ENCODE results near the gene SLAIN1.

Gene SLAIN1

GRCh38 chr13:77752512-77753069 lies 55.1 kb downstream of the SLAIN1 start:
- Mint-ChIP-seq H3K27me3 (no peaks in the 10 kb centered on the region), H3K9me3 (ENCODE audit: low read depth) (no peaks in the 10 kb centered on the region), H3K4me1 (ENCODE audit: low read depth) (peaks cover 19% of the 10 kb centered on the region), H3K27ac (no peak overlapping the region), H3K4me3 (no peak overlapping the region), H3K36me3 (peaks cover 7% of the 10 kb centered on the region)

- H3K4me1 Mint-ChIP-seq (ENCODE audit: low read depth): peaks cover 10% of the 10 kb centered on the region
- no peaks in the 10 kb centered on the region for H3K9me3 Mint-ChIP-seq (ENCODE audit: low read depth)
- peaks cover 47% of the 10 kb centered on the region for H3K36me3 Mint-ChIP-seq
- H3K4me3 Mint-ChIP-seq: no peak overlapping the region
- no peak overlapping the region for H3K27ac Mint-ChIP-seq
- no peaks in the 10 kb centered on the region for H3K27me3 Mint-ChIP-seq
These were observed 63.4 kb downstream of the SLAIN1 start for GRCh38 chr13:77760893-77761292.

- Mint-ChIP-seq H3K4me3 (no peak overlapping the region), H3K4me1 (ENCODE audit: low read depth) (no peaks in the 10 kb centered on the region), H3K36me3 (peaks cover 34% of the 10 kb centered on the region), H3K27ac (no peak overlapping the region), H3K9me3 (ENCODE audit: low read depth) (no peaks in the 10 kb centered on the region), H3K27me3 (no peaks in the 10 kb centered on the region)
These were observed 69.9 kb downstream of the SLAIN1 start for GRCh38 chr13:77767413-77767812.

GRCh38 chr13:77774181-77774580 lies 76.7 kb downstream of the SLAIN1 start:
- H3K9me3 Mint-ChIP-seq (ENCODE audit: low read depth): no peaks in the 10 kb centered on the region
- H3K4me1 Mint-ChIP-seq (ENCODE audit: low read depth): no peaks in the 10 kb centered on the region
- H3K27me3 Mint-ChIP-seq: no peaks in the 10 kb centered on the region
- H3K4me3 Mint-ChIP-seq: no peak overlapping the region
- no peak overlapping the region for H3K27ac Mint-ChIP-seq
- peaks cover under 1% of the 10 kb centered on the region for H3K36me3 Mint-ChIP-seq

GRCh38 chr13:77776704-77777103 lies 79.2 kb downstream of the SLAIN1 start:
- Mint-ChIP-seq H3K4me3 (no peak overlapping the region), H3K4me1 (ENCODE audit: low read depth) (peaks cover 12% of the 10 kb centered on the region), H3K27ac (no peak overlapping the region), H3K27me3 (no peaks in the 10 kb centered on the region), H3K9me3 (ENCODE audit: low read depth) (no peaks in the 10 kb centered on the region), H3K36me3 (no peaks in the 10 kb centered on the region)

GRCh38 chr13:77779552-77780272 lies 82.2 kb downstream of the SLAIN1 start:
- Mint-ChIP-seq H3K9me3 (ENCODE audit: low read depth) (no peaks in the 10 kb centered on the region), H3K4me3 (no peak overlapping the region), H3K27ac (no peak overlapping the region), H3K4me1 (ENCODE audit: low read depth) (peaks cover 12% of the 10 kb centered on the region), H3K36me3 (no peaks in the 10 kb centered on the region), H3K27me3 (no peaks in the 10 kb centered on the region)

- Mint-ChIP-seq H3K27me3 (no peaks in the 10 kb centered on the region), H3K36me3 (no peaks in the 10 kb centered on the region), H3K4me1 (ENCODE audit: low read depth) (peaks cover 12% of the 10 kb centered on the region), H3K4me3 (no peak overlapping the region), H3K9me3 (ENCODE audit: low read depth) (no peaks in the 10 kb centered on the region), H3K27ac (no peak overlapping the region)
These were observed 84.3 kb downstream of the SLAIN1 start for GRCh38 chr13:77781808-77782207.

- H3K9me3 Mint-ChIP-seq (ENCODE audit: low read depth): no peaks in the 10 kb centered on the region
- peaks cover 11% of the 10 kb centered on the region for H3K4me1 Mint-ChIP-seq (ENCODE audit: low read depth)
- no peak overlapping the region for H3K4me3 Mint-ChIP-seq
- peaks cover 2% of the 10 kb centered on the region for H3K27me3 Mint-ChIP-seq
- H3K36me3 Mint-ChIP-seq: peaks cover 6% of the 10 kb centered on the region
- H3K27ac Mint-ChIP-seq: no peak overlapping the region
These were observed 87.0 kb downstream of the SLAIN1 start for GRCh38 chr13:77784515-77784914.

- Mint-ChIP-seq H3K4me1 (ENCODE audit: low read depth) (no peaks in the 10 kb centered on the region), H3K36me3 (peaks cover 11% of the 10 kb centered on the region)
These were observed 89.3 kb downstream of the SLAIN1 start for GRCh38 chr13:77786695-77787287.

GRCh38 chr13:77789376-77789775 lies 91.9 kb downstream of the SLAIN1 start:
- Mint-ChIP-seq H3K27me3 (peaks cover 4% of the 10 kb centered on the region), H3K4me1 (ENCODE audit: low read depth) (no peaks in the 10 kb centered on the region), H3K4me3 (no peak overlapping the region), H3K9me3 (ENCODE audit: low read depth) (peaks cover 16% of the 10 kb centered on the region), H3K36me3 (peaks cover 13% of the 10 kb centered on the region), H3K27ac (no peak overlapping the region)

More at GRCh38 chr13:77786695-77787287, 89.3 kb downstream of the SLAIN1 start:
- peaks cover 2% of the 10 kb centered on the region for H3K27me3 Mint-ChIP-seq
- H3K4me3 Mint-ChIP-seq: no peak overlapping the region
- H3K9me3 Mint-ChIP-seq (ENCODE audit: low read depth): peaks cover under 1% of the 10 kb centered on the region
- no peak overlapping the region for H3K27ac Mint-ChIP-seq

- no peaks in the 10 kb centered on the region for H3K36me3 Mint-ChIP-seq
- H3K27ac Mint-ChIP-seq: no peak overlapping the region
- H3K27me3 Mint-ChIP-seq: peaks cover 8% of the 10 kb centered on the region
- H3K4me3 Mint-ChIP-seq: no peak overlapping the region
- peaks cover 4% of the 10 kb centered on the region for H3K9me3 Mint-ChIP-seq (ENCODE audit: low read depth)
- no peaks in the 10 kb centered on the region for H3K4me1 Mint-ChIP-seq (ENCODE audit: low read depth)
These were observed 102.7 kb downstream of the SLAIN1 start for GRCh38 chr13:77800219-77800618.

- no peaks in the 10 kb centered on the region for H3K9me3 Mint-ChIP-seq (ENCODE audit: low read depth)
- H3K27me3 Mint-ChIP-seq: peaks cover 13% of the 10 kb centered on the region
- no peak overlapping the region for H3K4me3 Mint-ChIP-seq
- H3K27ac Mint-ChIP-seq: no peak overlapping the region
- no peaks in the 10 kb centered on the region for H3K4me1 Mint-ChIP-seq (ENCODE audit: low read depth)
- H3K36me3 Mint-ChIP-seq: no peaks in the 10 kb centered on the region
These were observed 109.0 kb downstream of the SLAIN1 start for GRCh38 chr13:77806518-77806917.

- H3K4me3 Mint-ChIP-seq: no peak overlapping the region
- no peaks in the 10 kb centered on the region for H3K9me3 Mint-ChIP-seq (ENCODE audit: low read depth)
- H3K27ac Mint-ChIP-seq: no peak overlapping the region
- peaks cover 13% of the 10 kb centered on the region for H3K27me3 Mint-ChIP-seq
- H3K4me1 Mint-ChIP-seq (ENCODE audit: low read depth): no peaks in the 10 kb centered on the region
- H3K36me3 Mint-ChIP-seq: no peaks in the 10 kb centered on the region
These were observed 110.1 kb downstream of the SLAIN1 start for GRCh38 chr13:77807431-77808135.

GRCh38 chr13:77810430-77810829 lies 112.9 kb downstream of the SLAIN1 start:
- no peak overlapping the region for H3K4me3 Mint-ChIP-seq
- H3K27ac Mint-ChIP-seq: no peak overlapping the region
- no peaks in the 10 kb centered on the region for H3K9me3 Mint-ChIP-seq (ENCODE audit: low read depth)
- no peaks in the 10 kb centered on the region for H3K4me1 Mint-ChIP-seq (ENCODE audit: low read depth)
- no peaks in the 10 kb centered on the region for H3K36me3 Mint-ChIP-seq
- peaks cover 6% of the 10 kb centered on the region for H3K27me3 Mint-ChIP-seq

GRCh38 chr13:77810878-77811277 lies 113.4 kb downstream of the SLAIN1 start:
- Mint-ChIP-seq H3K27me3 (peaks cover 6% of the 10 kb centered on the region), H3K4me1 (ENCODE audit: low read depth) (no peaks in the 10 kb centered on the region), H3K4me3 (no peak overlapping the region), H3K9me3 (ENCODE audit: low read depth) (no peaks in the 10 kb centered on the region), H3K27ac (no peak overlapping the region), H3K36me3 (no peaks in the 10 kb centered on the region)

Measured in activated naive CD8-positive, alpha-beta T cell (primary cell).